H7 (cell line): ENCODE data around the gene DCST1. TPM values are rescaled to one million over a fixed set of nuclear protein-coding genes. Genes with fewer than 3 reads are reported as not detected.

Source experiments
- DNase-seq: peaks from one replicate; pipeline ENCODE4 v3.0.0; 2012
- H3K27me3 ChIP-seq: 2 replicates; pipeline ENCODE4 v1.6.0; 2011; ENCODE audit warnings: mild to moderate bottlenecking, low read length; ENCODE audit not compliant: control insufficient read depth, insufficient read depth
- H3K36me3 ChIP-seq: replicated peaks from 2 replicates; pipeline ENCODE4 v1.5.1; 2011; ENCODE audit warnings: low read length; ENCODE audit not compliant: control insufficient read depth, insufficient read depth
- H3K4me3 ChIP-seq: 2 replicates; pipeline ENCODE4 v1.5.1; 2011; ENCODE audit warnings: low read depth, mild to moderate bottlenecking, control low read depth, low read length, moderate library complexity; ENCODE audit not compliant: insufficient read depth
- total RNA-seq: library from RNA; depleted of rRNA; stranded (reverse); fragments of >200 nt; shearing (Covaris generic); gene quantifications from 2 replicates; pipeline ENCODE4 v1.2.3, GENCODE V29; 2014

Gene DCST1
- total RNA-seq, 1 experiment from 2014 or later = not detected

- Histone ChIP-seq H3K27me3 (peaks cover 29% of the 10 kb centered on the region), H3K36me3 (peaks cover 2% of the 10 kb centered on the region), H3K4me3 (no peak overlapping the region)
- DNase-seq = peak; percentile 93
Measured at GRCh38 chr1:155071701-155072100, 38.1 kb downstream of the DCST1 start.

- DNase-seq = no peak
- Histone ChIP-seq H3K27me3 (peaks cover 37% of the 10 kb centered on the region), H3K4me3 (no peak overlapping the region), H3K36me3 (peaks cover 2% of the 10 kb centered on the region; the same call in 1 of the 2 replicates)
Measured at GRCh38 chr1:155072531-155073289, 39.1 kb downstream of the DCST1 start.

GRCh38 chr1:155073377-155074242 lies 40.0 kb downstream of the DCST1 start:
- peaks cover 1% of the 10 kb centered on the region; the same call in 1 of the 2 replicates for H3K36me3 ChIP-seq
- peaks cover 46% of the 10 kb centered on the region for H3K27me3 ChIP-seq
- H3K4me3 ChIP-seq = no peak overlapping the region
- no peak for DNase-seq

- H3K27me3 ChIP-seq = peaks cover 62% of the 10 kb centered on the region
- H3K36me3 ChIP-seq = no peaks in the 10 kb centered on the region
- DNase-seq = no peak
- no peak overlapping the region for H3K4me3 ChIP-seq
Measured at GRCh38 chr1:155075535-155075934, 41.9 kb downstream of the DCST1 start.

GRCh38 chr1:155076371-155076770 lies 42.7 kb downstream of the DCST1 start:
- Histone ChIP-seq H3K4me3 (no peak overlapping the region), H3K36me3 (no peaks in the 10 kb centered on the region), H3K27me3 (peaks cover 64% of the 10 kb centered on the region)
- DNase-seq = no peak

GRCh38 chr1:155077346-155077745 lies 43.7 kb downstream of the DCST1 start:
- no peak for DNase-seq
- Histone ChIP-seq H3K36me3 (no peaks in the 10 kb centered on the region), H3K27me3 (peaks cover 68% of the 10 kb centered on the region), H3K4me3 (no peak overlapping the region)

- Histone ChIP-seq H3K36me3 (no peaks in the 10 kb centered on the region), H3K4me3 (peak overlapping the region; percentile 57), H3K27me3 (peaks cover 70% of the 10 kb centered on the region)
- DNase-seq = no peak
Measured at GRCh38 chr1:155077758-155078445, 44.3 kb downstream of the DCST1 start.

GRCh38 chr1:155078469-155079209 lies 45.0 kb downstream of the DCST1 start, which contains the start of gene EFNA3:
Gene EFNA3 (plus strand): TSS chr1:155078837. CDS start chr1:155078942, 105 bp downstream.
- Histone ChIP-seq H3K4me3 (peak within 1 kb of the TSS; percentile 57), H3K27me3 (peaks cover 74% of the 10 kb centered on the region), H3K36me3 (no peaks in the 10 kb centered on the region)
- peak; percentile 99 for DNase-seq

- no peak for DNase-seq
- Histone ChIP-seq H3K36me3 (no peaks in the 10 kb centered on the region), H3K27me3 (peaks cover 78% of the 10 kb centered on the region), H3K4me3 (peak overlapping the region; percentile 57)
Measured at GRCh38 chr1:155079210-155079486, 45.5 kb downstream of the DCST1 start.

- H3K27me3 ChIP-seq = peaks cover 76% of the 10 kb centered on the region
- H3K36me3 ChIP-seq = no peaks in the 10 kb centered on the region
- DNase-seq = peak; percentile 83
- H3K4me3 ChIP-seq = peak overlapping the region; percentile 57
Measured at GRCh38 chr1:155079487-155080311, 46.1 kb downstream of the DCST1 start.

GRCh38 chr1:155080312-155081228 lies 46.9 kb downstream of the DCST1 start:
- H3K4me3 ChIP-seq = peak overlapping the region; percentile 57
- H3K27me3 ChIP-seq = peaks cover 72% of the 10 kb centered on the region
- H3K36me3 ChIP-seq = no peaks in the 10 kb centered on the region
- DNase-seq = peak; percentile 98

GRCh38 chr1:155081472-155082300 lies 48.1 kb downstream of the DCST1 start:
- peaks cover 73% of the 10 kb centered on the region for H3K27me3 ChIP-seq

More at GRCh38 chr1:155081472-155082300, 48.1 kb downstream of the DCST1 start:
- peak; percentile 79 for DNase-seq
- peak overlapping the region; percentile 19; the same call in 1 of the 2 replicates for H3K4me3 ChIP-seq
- no peaks in the 10 kb centered on the region for H3K36me3 ChIP-seq
